Measurements from ENCODE around the gene MORF4L2.

DNA sequence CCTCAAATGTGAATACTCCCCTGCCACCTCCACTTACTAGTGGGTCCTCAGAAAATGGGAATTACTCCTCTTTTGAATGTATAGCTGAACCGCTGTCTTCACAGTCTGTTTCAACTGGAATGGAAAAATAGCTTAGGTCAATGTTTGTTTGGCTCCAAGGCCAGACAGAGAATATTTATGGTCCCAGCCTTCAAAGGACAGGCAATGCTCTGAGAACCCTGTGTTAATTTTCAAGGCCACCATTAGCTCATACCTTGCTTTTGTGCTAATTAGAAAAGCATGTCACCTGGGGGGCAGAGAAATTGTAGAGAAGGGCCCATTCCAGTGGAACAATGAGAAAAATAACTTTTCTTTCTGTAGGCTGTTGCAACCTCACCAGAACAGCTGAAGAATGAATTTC, 4.6 kb upstream of the MORF4L2 start:
- no peak for TF ChIP-seq USF1 (IDR thresholded peaks at IDR 0.05; ENCODE audit: borderline replicate concordance, low read depth)
- TF ChIP-seq CTCF (IDR thresholded peaks at IDR 0.05) = no peak
- no peak for TF ChIP-seq POLR2AphosphoS5 (IDR thresholded peaks at IDR 0.05; ENCODE audit: low read depth, low read length)
- no peak for TF ChIP-seq EP300 (IDR thresholded peaks at IDR 0.05; ENCODE audit: borderline replicate concordance in 1 of 2, low read depth in 1 of 2, low read length in 1 of 2)
- no peak for TF ChIP-seq MXI1 (IDR thresholded peaks at IDR 0.05; ENCODE audit: low read depth, low read length)
- no peak for TF ChIP-seq GATA2 (CRISPR knock-in tag; IDR thresholded peaks at IDR 0.05)
